GM12873 (cell line): ENCODE measurements around the gene CR2.

Source experiments
- TF ChIP-seq, protein P1 (sequence below): IDR thresholded peaks from 2 replicates; pipeline ENCODE4 v1.5.1; 2012; ENCODE audit warnings: low read depth, mild to moderate bottlenecking, moderate library complexity, low read length, control low read depth; ENCODE audit not compliant: insufficient read depth; ENCODE audit errors: missing control alignments

Gene CR2

GRCh38 chr1:207418351-207418750 is 35.8 kb upstream of the CR2 start:
- TF ChIP-seq, protein P1, sequence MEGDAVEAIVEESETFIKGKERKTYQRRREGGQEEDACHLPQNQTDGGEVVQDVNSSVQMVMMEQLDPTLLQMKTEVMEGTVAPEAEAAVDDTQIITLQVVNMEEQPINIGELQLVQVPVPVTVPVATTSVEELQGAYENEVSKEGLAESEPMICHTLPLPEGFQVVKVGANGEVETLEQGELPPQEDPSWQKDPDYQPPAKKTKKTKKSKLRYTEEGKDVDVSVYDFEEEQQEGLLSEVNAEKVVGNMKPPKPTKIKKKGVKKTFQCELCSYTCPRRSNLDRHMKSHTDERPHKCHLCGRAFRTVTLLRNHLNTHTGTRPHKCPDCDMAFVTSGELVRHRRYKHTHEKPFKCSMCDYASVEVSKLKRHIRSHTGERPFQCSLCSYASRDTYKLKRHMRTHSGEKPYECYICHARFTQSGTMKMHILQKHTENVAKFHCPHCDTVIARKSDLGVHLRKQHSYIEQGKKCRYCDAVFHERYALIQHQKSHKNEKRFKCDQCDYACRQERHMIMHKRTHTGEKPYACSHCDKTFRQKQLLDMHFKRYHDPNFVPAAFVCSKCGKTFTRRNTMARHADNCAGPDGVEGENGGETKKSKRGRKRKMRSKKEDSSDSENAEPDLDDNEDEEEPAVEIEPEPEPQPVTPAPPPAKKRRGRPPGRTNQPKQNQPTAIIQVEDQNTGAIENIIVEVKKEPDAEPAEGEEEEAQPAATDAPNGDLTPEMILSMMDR: no peak

- TF ChIP-seq, protein P1: no peak
Observed at GRCh38 chr1:207420109-207420508, 34.0 kb upstream of the CR2 start.

DNA sequence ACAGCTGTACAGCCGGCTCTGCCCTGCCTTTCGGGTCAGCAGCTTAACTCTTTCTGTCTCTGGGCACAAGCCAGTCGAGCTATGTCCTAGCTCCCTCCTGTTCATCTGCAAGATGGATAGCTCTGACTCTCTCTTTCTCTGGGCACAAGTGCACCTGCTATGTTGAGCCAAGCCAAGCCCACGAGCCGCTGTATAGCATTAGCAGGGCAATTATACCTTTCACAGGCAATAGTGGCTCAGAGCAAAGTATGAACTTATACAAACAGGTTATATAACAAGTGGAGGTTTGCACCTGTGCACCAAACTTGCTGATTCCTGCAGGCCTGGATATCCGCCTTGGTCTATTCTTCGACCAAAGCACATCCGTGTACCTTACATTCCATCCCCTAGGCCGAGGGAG is 33.0 kb upstream of the CR2 start:
- TF ChIP-seq, protein P1: no peak

GRCh38 chr1:207423560-207424292 is 30.4 kb upstream of the CR2 start:
- TF ChIP-seq, protein P1: peak; percentile 2

DNA sequence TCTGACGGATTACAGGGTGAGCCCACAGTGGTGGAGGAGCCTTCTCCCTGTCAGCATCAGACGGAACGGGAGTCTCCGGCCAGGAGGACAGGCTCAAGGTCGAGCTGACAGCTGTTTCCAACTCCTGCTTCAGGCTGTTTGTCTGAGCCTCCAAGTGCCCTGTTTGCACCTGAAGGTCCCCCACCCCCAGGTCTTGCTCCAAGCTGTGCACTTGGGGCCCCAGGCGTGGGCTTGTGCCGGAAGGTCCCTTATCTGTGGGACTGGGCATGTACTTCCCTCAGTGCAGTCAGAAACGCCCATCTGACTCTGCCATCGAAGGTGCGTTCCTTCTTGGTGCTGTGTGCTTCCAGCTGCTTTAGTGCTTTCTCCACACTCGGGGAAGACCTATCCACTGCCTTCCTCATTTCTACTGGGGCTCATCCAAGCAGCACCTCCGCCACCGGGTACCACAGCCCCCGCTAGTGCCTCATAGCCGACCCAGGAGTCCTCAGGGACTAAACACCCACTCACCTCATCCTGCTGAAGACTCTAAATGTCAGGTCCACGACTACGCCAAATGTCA is 29.5 kb upstream of the CR2 start:
- TF ChIP-seq, protein P1: no peak

DNA sequence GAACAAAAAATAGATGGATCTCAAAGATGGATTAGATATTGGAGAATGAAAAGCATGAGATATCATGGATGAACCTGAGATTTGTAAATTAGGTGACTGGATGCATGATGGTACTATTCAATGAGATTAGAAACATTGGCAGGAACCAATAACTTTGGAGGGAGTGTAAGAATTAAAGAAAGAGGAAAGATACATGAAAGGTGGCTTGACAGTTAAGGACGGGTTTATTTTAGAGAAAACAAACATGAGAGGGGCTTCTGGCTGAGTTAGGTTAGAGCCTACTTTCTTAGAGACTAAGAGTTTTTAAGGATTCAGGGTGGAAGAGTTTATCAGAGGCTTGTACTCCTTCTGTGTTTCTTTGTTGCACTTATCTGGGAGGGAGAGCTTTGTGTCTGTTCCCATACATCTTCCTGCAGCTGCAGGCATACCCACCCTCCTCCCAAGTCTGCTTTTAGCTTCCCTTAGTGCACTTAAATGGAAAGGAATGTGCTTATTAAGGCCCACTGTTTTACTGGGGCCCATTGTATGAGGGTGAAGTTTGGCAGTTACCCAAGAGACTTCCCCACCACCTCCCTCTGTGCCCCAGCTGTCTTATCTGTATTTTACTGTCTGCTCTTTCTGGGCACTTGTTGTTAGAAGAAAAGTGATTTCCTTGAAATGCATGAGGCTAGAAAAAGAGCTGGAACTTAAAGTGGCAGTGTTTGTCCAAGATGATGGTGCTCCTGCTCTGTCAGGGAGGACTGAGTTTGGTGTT is 26.1 kb upstream of the CR2 start:
- TF ChIP-seq, protein P1: no peak

DNA sequence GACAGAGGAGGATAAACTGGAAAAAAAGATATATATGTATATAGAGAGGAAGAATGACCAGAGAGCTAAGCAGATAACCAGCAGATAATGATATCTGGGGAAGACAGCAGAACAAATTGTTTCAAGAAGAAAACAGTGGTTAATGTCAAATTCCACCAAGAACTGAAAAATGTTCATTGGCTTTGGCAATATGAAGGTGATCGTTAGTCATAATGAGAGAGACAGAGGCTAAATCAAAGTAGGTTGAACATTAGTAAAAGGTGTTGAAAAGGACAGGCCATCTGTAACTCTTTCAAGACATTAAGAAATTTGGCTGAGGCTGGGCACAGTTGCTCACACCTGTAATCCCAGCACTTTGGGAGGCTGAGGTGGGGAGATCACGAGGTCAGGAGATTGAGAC is 25.3 kb upstream of the CR2 start:
- TF ChIP-seq, protein P1: no peak
